IPS-20b (cell line): ENCODE results near the gene SLC6A11.

Experiments used
- H3K27ac ChIP-seq: one replicate; pipeline ENCODE4 v1.5.1; 2013; ENCODE audit warnings: low read length
- H3K27me3 ChIP-seq: 2 replicates; pipeline ENCODE4 v1.6.1; 2013; ENCODE audit warnings: mild to moderate bottlenecking, low read length, inconsistent platforms; ENCODE audit not compliant: insufficient read depth
- H3K36me3 ChIP-seq: 2 replicates; pipeline ENCODE4 v1.6.1; 2013; ENCODE audit warnings: low read depth, mild to moderate bottlenecking, inconsistent platforms, low read length, moderate library complexity; ENCODE audit not compliant: insufficient read depth
- H3K4me1 ChIP-seq: 2 replicates; pipeline ENCODE4 v1.6.1; 2013; ENCODE audit warnings: mild to moderate bottlenecking, control low read depth, inconsistent platforms, low read length, moderate library complexity; ENCODE audit not compliant: insufficient read depth
- H3K4me3 ChIP-seq: 2 replicates; pipeline ENCODE4 v1.5.1; 2013; ENCODE audit warnings: mild to moderate bottlenecking, low read length, inconsistent platforms
- H3K9ac ChIP-seq: 2 replicates; pipeline ENCODE4 v1.6.1; 2013; ENCODE audit warnings: low read depth, mild to moderate bottlenecking, inconsistent platforms, low read length, moderate library complexity
- H3K9me3 ChIP-seq: 2 replicates; pipeline ENCODE4 v1.6.1; 2013; ENCODE audit warnings: mild to moderate bottlenecking, low read depth, low read length, inconsistent platforms; ENCODE audit not compliant: insufficient read depth

SLC6A11 gene

DNA sequence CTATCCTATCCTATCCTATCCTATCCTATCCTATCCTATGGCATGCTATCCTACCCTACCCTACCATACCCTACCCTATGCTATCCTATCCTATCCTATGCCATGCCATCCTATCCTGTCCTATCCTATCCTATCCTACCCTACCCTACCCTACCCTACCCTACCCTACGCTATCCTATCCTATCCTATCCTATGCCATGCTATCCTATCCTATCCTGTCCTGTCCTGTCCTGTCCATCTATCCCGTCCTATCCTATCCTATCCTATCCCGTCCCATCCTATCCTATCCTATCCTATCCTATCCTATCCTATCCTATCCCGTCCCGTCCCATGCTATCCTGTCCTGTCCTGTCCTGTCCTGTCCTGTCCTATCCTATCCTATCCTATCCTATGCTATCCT is 57.4 kb downstream of the SLC6A11 start:
- no peaks in the 10 kb centered on the region for H3K9me3 ChIP-seq
- H3K27me3 ChIP-seq, result peaks cover 95% of the 10 kb centered on the region
- no peak overlapping the region for H3K9ac ChIP-seq
- H3K36me3 ChIP-seq, result no peaks in the 10 kb centered on the region
- H3K27ac ChIP-seq, result no peak overlapping the region
- H3K4me3 ChIP-seq, result no peak overlapping the region
- no peaks in the 10 kb centered on the region for H3K4me1 ChIP-seq

DNA sequence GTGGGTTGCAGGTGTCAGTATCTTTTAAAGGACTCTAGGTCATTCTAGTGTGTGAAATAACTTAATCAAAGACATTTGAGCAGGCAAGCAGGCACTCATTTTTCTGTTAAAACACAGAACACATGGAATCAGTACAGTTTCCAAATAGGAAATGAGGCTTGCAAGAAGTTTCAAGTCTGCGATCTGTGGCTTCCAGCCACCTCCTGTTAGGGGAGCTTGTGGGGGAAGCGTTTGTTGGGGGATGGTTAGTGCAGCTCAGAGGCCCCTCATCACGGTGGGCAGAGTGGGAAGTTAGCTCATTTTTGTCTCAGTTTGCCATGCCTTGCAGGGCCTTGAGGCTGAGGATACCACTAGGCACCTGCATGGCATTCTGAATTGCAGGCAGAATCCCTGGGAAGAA is 59.9 kb downstream of the SLC6A11 start:
- no peak overlapping the region for H3K27ac ChIP-seq
- H3K36me3 ChIP-seq, result no peaks in the 10 kb centered on the region
- H3K9me3 ChIP-seq, result no peaks in the 10 kb centered on the region
- H3K4me1 ChIP-seq, result no peaks in the 10 kb centered on the region
- H3K9ac ChIP-seq, result no peak overlapping the region
- H3K27me3 ChIP-seq, result peaks cover 79% of the 10 kb centered on the region
- no peak overlapping the region for H3K4me3 ChIP-seq

DNA sequence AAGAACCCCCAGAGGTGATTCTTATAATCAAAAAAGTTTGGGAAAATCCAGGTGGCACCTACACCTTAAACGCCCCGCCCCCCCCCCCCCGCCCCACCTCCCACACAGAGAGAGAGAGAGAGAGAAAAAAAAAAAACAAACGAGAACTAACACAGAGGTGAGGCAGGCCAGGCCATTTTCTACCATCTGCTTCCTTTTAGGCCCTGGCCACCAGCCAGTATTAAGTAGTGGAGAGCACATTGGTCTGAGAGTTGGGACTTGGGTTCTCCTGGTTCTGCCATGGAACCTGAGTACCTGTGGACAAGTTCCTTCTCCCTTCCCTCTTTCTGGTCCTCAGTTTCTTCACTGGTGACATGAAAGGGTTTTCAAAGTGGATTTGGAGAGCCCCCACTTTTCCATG is 60.6 kb downstream of the SLC6A11 start:
- no peaks in the 10 kb centered on the region for H3K36me3 ChIP-seq

DNA sequence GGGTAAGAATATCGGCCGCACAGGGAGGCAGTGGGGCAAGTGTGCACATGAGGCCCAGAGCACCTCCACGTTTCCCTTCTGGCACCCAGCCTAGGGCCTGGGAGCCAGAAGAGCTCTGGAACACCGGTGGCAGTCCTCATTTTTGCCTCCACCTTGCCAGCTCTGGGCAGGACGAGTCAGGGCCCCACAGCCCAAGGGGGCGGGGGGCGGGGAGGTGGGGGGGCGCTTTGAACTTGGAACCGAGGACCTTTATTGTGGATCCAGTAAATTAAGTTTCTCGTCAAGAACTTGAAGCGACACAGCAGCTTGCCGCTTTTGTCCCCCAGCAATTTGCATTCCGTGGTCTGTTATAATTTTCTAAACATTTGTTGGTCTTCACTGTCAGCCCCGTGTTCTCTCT is 66.8 kb downstream of the SLC6A11 start:
- no peaks in the 10 kb centered on the region for H3K4me1 ChIP-seq
- no peaks in the 10 kb centered on the region for H3K9me3 ChIP-seq
- H3K4me3 ChIP-seq, result no peak overlapping the region
- no peaks in the 10 kb centered on the region for H3K36me3 ChIP-seq
- H3K9ac ChIP-seq, result no peak overlapping the region
- no peak overlapping the region for H3K27ac ChIP-seq
- H3K27me3 ChIP-seq, result peaks cover 28% of the 10 kb centered on the region

More for the DNA sequence above, 60.6 kb downstream of the SLC6A11 start:
- Histone ChIP-seq H3K9ac (no peak overlapping the region), H3K9me3 (no peaks in the 10 kb centered on the region), H3K4me3 (no peak overlapping the region), H3K27me3 (peaks cover 76% of the 10 kb centered on the region), H3K4me1 (no peaks in the 10 kb centered on the region), H3K27ac (no peak overlapping the region)

DNA sequence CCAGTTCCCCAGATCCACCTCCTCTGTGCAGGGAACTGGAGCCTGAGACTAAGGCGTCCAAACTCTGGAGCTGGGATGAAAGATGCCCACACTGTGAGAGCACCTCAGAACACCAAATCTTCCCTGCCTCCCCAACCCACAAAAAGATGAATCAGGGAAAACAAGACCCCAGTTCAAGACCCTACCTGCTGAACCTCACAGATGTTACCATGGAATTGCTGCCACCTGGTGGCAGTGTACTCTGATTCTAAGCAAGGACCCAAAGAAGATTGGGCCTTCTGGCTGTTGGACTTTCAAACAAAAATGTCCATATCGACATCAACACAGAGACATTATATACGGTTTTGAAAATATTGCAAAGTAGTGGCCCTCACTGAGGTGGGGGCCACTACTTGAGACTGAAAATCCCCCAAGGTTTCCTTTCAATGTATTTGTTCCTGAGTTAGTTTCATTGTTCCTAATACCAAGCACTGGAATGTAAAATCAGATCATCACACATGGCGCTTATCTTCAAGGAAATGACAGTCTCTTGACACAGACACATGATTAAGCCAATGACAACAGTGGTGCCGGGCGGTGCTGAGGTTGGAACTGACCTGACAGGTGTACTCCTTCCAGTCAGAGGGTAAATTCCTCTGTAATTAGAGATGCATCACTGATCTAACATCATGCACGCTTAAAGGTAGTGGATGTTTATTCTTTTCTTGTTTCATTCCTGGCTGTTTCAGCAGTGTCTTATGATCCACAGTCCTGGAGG is 67.6 kb downstream of the SLC6A11 start:
- H3K36me3 ChIP-seq, result no peaks in the 10 kb centered on the region
- no peak overlapping the region for H3K9ac ChIP-seq
- H3K27ac ChIP-seq, result no peak overlapping the region
- peaks cover 25% of the 10 kb centered on the region for H3K27me3 ChIP-seq
- H3K4me3 ChIP-seq, result no peak overlapping the region
- H3K4me1 ChIP-seq, result no peaks in the 10 kb centered on the region
- H3K9me3 ChIP-seq, result no peaks in the 10 kb centered on the region

DNA sequence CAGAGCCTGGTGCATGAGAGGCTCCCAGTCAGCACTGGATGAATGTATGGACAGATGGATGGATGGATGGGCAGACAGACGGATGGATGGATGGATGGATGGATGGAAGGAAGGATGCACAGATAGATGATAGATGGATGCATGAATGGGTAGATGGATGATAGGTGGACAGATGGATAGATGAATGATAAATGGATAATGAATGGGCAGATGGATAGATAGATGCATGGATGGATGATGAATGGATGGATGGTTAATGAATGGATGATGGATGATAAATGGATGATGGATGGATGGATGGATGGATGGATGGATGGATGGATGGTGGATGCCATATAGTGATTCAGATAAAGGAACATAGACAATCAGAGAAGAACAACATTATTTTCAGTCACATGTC is 71.0 kb downstream of the SLC6A11 start:
- peaks cover 14% of the 10 kb centered on the region; the same call in 1 of the 2 replicates for H3K9me3 ChIP-seq
- H3K4me3 ChIP-seq, result no peak overlapping the region
- no peaks in the 10 kb centered on the region for H3K36me3 ChIP-seq
- H3K4me1 ChIP-seq, result no peaks in the 10 kb centered on the region
- no peak overlapping the region for H3K27ac ChIP-seq
- peaks cover 9% of the 10 kb centered on the region; the same call in 1 of the 2 replicates for H3K27me3 ChIP-seq
- no peak overlapping the region for H3K9ac ChIP-seq

DNA sequence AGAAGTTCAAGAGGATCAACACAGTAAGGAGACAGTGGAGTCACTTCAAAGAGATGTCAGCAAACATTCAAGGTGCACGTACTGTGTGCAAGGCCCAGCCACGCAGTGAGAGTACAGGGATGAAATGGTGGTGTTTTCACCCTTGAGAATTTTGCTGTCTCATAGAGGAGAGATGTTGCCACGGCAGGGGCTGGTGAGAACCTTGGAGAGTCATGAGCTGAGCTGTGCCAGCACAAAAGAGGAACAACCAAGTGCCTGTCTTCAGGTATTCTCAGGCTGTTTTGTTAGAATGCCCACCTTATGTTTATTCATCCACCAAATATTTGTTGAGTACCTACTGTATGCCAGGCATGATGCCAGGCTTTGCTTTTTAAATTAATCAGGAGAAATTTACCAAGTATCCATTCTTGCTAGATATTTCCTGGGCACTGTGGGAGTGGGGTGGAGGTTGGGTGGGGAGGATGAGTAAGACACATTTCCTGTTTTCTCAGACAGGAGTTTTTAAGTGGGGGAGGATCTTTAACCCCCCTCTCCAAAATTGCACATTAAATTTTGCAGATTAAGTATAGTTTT is 72.6 kb downstream of the SLC6A11 start:
- Histone ChIP-seq H3K9ac (no peak overlapping the region), H3K4me3 (no peak overlapping the region), H3K27ac (no peak overlapping the region), H3K27me3 (peaks cover 4% of the 10 kb centered on the region; the same call in 1 of the 2 replicates), H3K9me3 (peaks cover 14% of the 10 kb centered on the region; the same call in 1 of the 2 replicates), H3K4me1 (no peaks in the 10 kb centered on the region), H3K36me3 (no peaks in the 10 kb centered on the region)

DNA sequence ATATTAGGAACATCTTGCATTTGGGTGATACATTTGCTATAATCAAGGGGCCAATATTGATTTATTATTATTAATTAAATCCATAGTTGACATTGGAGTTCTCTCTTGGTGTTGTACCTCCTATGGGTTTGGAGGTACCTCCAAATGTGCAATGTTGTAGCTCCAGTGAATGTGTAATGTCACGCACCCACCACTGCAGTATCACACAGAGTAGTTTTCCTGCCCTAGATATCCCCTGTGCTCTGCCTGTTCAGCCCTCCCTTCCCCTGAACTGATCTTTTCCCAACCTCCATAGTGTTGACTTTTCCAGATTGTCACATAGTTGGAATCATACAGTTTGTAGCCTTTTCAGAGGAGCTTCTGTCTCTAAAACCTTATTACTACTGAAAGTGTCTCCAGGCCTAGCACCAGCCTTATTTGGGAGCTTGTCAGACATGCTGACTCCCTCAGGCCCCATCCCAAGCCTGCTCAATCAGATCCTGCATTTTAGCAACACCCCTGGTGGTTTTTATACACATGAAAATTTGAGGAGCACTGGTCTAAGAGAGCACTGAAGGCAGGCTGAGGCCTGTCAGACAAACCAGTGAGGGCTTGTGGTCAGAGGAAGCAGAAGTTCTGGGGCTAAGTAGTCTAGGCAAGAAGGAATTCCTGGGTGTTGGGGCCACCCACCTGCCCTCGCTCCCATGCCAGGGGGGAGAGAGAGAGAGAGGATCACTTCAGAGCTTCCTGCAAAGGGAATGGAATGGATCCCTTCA is 73.4 kb downstream of the SLC6A11 start:
- H3K27me3 ChIP-seq, result peaks cover 4% of the 10 kb centered on the region; the same call in 1 of the 2 replicates
- H3K4me1 ChIP-seq, result no peaks in the 10 kb centered on the region
- peaks cover 14% of the 10 kb centered on the region; the same call in 1 of the 2 replicates for H3K9me3 ChIP-seq
- H3K36me3 ChIP-seq, result no peaks in the 10 kb centered on the region
- H3K27ac ChIP-seq, result no peak overlapping the region
- H3K9ac ChIP-seq, result no peak overlapping the region
- H3K4me3 ChIP-seq, result no peak overlapping the region

DNA sequence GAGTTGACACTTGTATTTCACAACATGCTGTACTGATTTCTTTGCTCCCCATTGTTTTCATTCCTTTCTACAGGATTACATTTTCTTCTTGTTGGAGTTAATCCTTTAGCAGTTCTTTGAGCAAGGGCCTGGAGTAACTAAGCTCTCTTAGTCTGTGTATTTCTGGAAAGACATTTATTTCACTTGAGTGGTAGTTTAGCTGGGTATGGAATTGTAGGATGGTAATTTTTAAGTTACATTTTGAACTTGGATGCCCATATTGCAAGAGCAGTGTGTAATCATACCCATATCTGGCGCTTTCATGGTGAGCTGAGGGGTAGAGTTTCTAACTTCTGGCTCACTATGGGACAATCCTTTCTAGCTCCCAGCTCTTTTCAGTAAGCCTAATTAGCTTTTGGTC is 74.6 kb downstream of the SLC6A11 start:
- Histone ChIP-seq H3K9ac (no peak overlapping the region), H3K9me3 (peaks cover 14% of the 10 kb centered on the region; the same call in 1 of the 2 replicates), H3K4me1 (no peaks in the 10 kb centered on the region), H3K4me3 (no peak overlapping the region), H3K36me3 (no peaks in the 10 kb centered on the region), H3K27me3 (peaks cover under 1% of the 10 kb centered on the region; the same call in 1 of the 2 replicates), H3K27ac (no peak overlapping the region)

DNA sequence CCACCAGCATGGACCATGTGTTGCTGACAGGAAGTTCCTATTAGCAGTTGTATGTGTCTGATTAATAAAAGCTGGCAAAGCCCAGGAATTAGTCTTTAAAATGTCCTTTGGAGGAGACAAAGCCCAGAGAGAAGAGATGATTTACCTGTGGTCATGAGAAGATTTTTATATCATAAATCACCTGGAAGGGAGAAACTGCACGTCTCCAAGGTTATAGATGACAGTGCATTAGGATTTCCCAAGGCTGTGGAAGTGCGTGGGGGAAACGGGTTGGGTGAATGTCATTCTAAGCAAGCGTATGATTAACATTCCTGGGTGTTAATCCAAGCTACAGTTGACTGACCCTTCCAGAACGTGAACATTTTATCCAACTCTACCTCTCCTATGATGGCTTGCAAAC is 76.6 kb downstream of the SLC6A11 start:
- H3K27ac ChIP-seq, result no peak overlapping the region
- no peaks in the 10 kb centered on the region; the same call in 1 of the 2 replicates for H3K27me3 ChIP-seq
- no peak overlapping the region for H3K9ac ChIP-seq
- no peak overlapping the region for H3K4me3 ChIP-seq
- no peaks in the 10 kb centered on the region for H3K36me3 ChIP-seq
- H3K9me3 ChIP-seq, result peaks cover 14% of the 10 kb centered on the region; the same call in 1 of the 2 replicates
- no peaks in the 10 kb centered on the region for H3K4me1 ChIP-seq

DNA sequence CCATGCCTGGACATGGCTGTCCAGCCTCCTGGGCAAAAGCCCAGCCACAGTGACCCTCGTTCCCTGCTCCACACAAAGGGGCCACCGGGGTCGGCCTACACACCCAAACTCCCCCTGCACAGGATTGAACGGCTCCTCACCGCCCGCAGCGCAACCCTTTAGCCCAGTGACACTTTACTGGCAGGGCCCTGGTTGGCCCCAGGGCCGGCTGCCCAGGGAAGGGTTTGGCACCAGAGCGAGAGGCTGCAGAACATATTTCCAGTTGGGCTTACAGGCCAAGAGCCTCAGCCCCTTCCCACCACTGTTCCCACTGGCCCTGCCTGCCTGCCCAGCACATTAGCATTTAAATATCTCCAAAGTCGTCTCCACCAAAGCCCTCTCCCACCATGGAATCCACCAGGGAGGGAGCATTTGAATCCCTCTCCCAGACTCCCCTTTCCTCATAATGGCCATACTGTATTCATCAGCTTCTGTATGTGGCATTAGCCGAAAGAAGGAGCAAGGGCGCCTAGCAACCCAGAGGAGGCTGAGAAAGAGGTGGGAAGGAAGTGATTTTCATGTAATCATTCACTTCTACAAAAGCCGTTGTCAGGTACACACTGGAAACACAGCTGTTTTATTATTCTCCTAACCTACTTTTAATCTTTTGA is 85.4 kb downstream of the SLC6A11 start:
- Histone ChIP-seq H3K36me3 (no peaks in the 10 kb centered on the region), H3K4me3 (no peak overlapping the region), H3K9ac (no peak overlapping the region), H3K9me3 (peaks cover 17% of the 10 kb centered on the region), H3K27ac (no peak overlapping the region), H3K27me3 (no peaks in the 10 kb centered on the region; the same call in 1 of the 2 replicates), H3K4me1 (peaks cover 4% of the 10 kb centered on the region; the same call in 1 of the 2 replicates)
